GM21529 (cell line): ENCODE measurements around the gene SOX11.

Source experiments
- ATAC-seq: cut with Tn5 transposase; IDR thresholded peaks from one replicate; pipeline ENCODE4 v1.9.1; 2021; ENCODE audit not compliant: unreplicated experiment

The SOX11 gene

DNA sequence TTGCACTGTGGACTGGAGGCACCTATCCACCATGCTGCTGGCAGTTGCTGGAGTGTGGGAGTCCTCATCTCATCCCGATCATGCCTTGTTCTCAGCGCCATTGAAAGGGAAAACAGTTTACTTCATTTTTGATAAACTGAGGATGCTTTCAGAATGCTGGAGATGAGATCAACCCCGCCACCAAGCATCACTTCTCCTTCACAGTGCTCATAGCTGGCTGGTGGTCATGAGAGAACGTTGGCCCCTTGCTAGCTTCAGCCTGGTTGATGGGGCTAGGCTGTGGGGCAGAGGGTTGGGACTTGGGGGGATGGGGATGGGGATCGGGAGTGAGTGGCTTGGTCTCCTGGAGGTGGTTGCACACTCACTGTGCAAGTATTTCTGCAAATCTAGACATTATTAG lies 30.1 kb downstream of the SOX11 start:
- ATAC-seq, result no peak

DNA sequence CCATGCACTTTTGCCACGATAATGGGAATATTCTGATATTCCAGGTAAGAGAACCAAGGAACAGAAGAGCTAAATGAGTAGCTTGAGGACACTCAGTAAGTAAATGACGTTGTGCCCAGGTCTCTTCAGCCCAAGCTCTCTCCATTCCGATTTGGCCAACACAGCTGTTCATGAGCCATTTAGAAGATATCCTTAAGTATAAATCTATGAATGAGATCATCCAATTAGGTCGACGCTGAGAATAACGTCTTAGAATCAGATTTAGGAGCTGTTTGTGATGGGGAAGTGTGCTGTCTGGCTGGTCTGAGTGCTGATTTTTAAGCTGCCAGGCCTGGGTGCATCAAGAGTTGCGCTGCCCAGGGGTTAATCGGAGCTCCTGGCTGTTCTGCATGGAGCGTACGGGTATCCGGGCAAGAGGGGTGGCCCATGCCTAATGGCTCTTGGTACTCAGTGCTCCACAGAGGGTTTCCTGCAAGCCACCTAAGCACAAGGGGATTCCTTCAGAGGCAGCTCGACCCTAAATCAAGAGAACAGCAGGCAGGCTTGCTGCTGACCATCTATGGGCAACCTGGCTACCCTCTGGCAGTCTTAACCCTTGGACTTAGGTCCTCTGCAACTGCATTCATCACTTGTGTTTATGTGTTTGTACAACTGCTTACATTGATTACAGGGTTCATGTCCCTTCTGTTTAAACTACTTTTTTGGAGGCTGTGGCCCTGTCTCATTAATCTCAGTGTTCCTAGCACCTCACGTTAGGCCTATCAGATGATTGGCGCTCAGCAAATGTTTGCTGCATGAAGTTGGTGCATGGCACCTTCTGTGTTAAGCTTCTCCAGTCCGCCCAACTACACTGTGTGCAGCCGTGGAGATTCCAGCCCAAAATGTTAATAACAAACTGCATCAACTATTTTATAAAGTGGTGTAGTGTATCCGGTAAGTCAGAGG lies 31.9 kb downstream of the SOX11 start:
- ATAC-seq, result no peak

DNA sequence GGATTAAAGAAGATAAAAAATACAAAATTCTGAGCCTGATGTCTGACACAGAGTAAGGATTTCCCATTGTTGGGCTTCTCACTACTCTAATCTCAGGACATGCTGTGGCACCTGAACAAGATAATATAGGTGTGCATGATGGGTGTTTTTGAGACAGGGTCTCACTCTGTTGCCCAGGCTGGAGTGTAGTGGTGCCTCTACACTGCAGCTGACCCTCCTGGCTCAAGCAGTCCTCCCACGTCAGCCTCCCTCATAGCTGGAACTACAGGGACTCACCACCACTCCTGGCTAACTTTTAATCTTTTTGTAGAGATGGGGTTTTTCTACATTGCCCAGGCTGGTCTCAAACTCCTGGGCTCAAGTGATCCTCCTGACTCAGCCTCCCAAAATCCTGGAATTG lies 32.9 kb downstream of the SOX11 start:
- no peak for ATAC-seq

DNA sequence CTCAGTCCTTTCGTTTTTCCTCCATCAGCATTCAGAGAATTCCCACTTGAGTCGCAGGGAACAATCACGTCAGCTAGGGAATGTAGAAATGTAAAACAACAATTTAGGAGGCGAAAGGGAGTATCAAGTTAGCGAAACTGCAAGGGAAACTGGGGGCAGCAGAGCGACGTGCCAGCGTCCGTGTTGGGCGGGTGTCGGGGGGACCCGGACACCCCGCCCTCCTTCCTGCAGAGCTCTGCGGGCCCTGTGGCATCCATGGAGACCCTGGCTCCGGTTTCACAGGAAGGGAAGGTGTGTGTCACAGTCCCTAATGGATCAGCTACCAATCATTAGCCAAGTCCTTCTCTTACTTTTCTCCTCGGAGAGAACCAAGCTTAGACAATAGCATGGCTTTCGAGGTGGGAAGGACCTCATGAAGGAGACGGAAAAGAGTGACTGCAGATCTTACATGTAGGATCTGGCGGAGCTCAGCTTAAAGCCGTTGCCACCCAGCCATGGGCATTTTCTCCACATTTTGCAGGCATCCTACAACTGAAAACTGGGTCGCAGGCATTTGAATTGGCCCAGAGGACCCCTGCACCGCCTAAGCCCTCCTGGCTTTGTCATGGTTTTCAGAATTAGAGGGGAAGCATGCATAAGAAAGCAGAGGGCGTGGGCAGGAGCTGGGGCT lies 33.7 kb downstream of the SOX11 start:
- ATAC-seq, result no peak

DNA sequence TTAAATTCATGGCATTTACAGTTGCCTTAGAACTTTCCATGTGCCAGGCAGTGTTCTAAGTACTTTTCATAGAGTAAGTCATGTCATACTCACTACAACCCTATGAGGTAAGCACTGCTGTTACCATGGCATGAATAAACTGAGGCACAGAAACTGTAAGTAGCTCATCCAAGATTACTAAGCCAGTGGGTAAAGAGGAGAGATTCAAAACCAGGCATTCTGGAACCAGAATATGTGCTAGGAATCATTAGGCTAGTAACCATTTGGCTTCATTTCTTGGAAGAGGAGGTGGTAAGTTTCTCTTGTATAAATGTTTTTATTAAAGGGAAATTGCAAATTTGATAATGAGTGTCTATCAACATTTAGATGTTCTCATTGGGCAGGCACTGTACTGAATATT lies 35.1 kb downstream of the SOX11 start:
- no peak for ATAC-seq

DNA sequence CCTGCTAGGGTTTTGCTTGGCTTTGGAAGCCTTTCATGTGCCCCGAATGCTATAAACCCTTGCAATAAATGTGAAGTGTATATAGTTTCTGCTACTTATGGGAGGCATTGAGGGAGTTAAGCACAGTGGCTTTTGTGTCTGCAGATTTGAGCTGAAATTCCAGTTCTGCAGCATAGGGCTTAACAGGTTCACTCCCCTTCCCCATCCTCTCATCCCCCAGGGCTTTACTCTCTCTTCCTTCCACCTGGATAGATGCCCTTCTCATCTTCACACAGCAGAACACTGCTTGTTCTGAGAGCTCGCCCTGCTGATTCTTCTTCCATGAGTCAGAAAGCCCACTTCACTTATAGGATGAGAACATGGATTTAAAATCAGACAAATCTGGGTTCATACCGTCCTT lies 37.2 kb downstream of the SOX11 start:
- no peak for ATAC-seq

DNA sequence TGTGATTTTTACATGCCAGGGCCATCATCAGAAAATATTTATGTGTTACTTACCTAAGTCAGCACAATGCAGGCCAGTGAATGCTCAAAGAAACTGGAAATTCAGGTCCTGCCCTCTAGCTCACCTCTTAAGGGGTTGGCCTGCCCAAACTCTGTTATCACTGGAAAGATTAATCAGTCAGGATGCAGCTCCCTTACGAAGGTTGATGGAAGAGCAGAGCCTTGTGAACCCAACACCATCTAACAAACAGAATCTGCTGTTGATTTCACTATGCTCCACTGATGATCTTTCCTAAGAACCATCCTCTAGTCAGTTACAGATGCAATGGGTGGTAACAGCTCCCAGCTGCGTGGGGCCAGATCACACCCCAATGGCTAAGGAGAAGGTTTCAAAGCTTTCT lies 38.2 kb downstream of the SOX11 start:
- ATAC-seq, result no peak

DNA sequence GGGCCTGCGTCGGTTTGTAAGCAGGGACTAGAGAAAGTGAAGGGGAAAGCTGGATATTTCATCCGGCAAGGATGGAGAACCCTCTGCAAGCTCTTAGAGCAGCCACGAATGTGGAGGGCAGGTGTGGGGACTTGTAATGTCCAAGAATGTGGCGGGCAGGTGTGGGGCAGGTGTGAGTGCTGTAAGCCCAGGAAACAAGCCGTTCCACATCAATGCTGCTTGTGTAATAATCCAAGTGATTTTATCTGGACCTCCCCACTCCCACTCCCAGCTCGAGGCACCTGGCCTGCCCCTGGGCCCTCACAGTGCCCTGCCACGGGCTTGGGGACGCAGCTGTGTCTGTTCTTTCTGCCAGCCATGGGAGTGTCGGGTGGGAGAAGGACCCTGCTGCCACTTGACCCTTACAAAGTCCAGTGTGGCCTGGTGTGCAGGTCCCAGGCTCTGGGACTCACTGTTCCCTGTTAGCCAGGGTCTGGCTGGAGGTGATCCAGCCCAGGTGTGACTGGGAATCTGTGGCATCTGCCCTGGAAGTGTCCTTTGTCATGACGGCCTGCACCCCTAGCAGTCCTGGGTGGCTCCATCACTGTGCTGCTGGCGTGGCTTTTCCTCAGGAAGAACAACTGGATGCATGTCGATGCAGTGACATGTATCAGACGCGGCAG lies 42.8 kb downstream of the SOX11 start:
- ATAC-seq, result no peak

DNA sequence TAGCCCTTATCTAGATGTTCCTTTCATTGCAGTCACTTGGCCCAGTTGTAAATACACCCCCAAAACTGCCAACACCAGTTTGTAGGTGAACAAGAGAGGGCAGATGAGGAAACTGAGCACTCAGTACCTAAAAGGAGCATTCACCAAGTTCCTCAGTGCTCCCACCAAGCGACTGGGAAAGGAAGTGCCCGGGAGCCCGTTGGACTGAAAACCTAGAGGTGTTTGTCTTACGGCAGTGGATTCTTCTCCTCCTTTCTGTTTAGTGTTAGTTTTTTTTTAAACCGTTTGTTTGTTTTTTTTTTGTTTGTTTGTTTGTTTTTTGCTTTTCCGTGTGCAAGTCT lies 43.3 kb downstream of the SOX11 start:
- ATAC-seq, result no peak

DNA sequence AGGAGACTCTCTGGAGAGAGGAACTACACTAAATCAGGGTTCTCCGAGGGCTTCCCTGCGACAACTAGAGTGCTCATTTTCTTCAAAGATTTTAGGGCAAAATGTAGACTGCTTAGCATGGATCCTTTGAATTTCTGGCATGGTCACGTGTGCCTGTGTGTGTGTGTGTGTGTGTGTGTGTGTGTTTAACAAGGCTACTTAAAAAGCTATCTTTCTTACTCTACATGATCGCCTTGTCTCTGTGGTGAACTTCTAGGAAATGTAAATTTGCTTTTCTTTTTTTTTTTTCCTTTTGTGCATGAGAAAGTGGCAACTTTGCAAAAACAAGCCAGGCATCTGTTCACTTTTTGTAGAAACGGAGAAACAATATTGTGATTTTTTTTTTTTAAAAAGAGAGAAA lies 43.9 kb downstream of the SOX11 start:
- no peak for ATAC-seq

DNA sequence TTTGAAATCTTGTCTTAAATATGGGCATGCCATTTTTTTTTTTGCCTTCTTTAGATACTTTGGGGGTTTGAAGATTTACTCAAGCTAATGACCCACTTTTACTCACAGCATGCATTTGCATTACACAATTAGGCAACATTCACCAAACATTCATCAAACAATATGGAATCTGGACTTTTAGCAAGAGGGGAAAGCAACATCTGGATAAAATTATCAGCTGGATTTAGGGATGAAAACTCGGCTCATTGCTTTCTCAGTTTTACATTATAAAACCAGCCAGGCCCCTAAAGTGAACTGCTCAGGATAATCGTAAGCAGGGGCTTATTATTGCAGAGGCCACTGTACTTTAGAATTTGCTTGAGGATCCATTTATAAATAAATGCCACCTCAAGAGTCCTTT lies 44.7 kb downstream of the SOX11 start:
- no peak for ATAC-seq

DNA sequence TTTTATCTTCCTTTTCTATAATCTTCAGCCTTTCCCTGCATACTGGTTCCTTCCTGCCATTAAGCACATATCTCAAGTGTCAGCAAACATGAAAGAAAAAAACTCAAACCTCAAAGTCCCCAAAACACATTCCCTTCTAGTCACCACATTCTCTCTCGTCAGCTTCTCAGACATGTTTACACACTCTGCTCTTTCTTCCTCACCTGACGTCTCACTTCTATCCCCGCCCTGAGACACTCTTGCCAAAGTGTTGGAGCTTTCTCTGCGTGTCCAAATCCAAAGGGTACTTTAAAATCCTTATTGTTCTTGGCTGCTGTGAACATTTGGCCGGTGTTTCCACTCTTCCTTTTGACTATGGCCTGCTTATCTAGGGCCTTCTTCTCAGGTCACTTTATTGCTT lies 47.9 kb downstream of the SOX11 start:
- ATAC-seq, result no peak

DNA sequence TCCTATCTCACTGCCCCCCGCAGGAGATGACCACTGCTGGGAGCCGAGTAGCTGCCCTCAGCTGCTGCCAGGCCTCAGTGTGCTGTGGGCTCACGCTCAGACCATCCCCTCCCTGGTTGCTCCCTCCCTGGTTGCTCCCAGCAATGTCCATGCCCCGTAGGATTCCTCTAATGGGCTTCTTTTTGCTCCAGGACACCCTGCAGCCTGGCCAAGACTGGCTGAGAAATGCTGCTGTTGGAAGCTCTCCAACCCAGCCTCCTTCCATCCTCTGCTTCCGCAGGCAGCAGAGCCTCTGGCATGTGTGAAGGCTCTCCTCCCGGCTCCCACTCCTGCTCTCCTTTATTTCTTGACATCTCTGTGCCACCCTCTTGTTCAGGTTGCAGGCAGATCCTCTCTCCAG lies 48.6 kb downstream of the SOX11 start:
- no peak for ATAC-seq

DNA sequence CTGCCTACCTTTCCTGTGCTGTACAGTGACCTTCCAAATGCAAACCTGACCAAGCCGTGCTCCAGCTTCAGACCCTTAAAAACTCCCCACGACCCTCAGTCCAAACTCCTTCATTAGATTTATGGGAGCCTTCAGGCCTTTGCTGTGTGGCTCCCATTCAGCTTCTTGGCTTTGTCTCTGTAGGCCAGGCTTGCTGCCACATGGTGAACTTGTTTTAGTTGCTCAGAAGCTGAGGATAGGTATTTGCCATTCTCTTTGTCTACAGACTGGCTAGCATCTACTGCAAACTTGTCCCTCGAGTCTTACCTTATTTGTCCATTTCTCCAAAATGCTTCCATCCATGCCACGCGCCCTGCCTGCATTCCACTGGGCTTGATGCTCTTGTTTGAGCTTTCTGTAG lies 49.1 kb downstream of the SOX11 start:
- no peak for ATAC-seq

DNA sequence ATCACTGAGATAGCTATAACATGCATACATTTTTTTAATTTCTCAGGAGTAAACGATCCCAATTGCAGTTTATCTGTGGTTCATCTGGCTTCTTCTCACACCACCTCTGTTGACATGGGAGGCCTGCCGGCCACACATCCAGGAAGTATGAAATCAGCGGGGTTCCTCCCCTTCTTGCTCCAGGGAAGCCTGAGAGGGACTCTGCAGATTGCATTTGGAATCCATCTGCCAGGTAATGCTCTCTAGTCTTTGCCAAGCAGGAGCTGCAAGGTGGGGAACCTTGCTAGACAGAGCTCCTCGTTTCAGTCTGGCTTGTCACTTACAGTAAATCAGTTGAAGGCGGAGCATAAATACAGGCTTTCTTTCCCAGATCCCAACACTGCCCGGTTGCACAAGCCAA lies 49.9 kb downstream of the SOX11 start:
- ATAC-seq, result no peak

DNA sequence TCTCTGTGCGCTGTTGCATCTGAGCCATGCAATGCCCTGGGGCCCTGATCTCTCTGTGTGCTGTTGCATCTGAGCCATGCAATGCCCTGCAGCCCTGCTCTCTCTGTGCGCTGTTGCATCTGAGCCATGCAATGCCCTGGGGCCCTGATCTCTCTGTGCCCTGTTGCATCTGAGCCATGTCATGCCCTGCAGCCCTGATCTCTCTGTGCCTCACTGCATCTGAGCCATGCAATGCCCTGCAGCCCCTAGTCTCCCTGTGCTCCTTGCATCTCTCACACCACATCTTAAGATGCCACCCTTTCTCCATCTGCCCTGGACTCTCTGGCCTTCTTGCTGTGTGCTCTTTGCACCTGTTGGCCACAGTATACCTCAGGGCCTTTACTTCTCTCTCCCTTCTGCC lies 56.2 kb downstream of the SOX11 start:
- no peak for ATAC-seq

DNA sequence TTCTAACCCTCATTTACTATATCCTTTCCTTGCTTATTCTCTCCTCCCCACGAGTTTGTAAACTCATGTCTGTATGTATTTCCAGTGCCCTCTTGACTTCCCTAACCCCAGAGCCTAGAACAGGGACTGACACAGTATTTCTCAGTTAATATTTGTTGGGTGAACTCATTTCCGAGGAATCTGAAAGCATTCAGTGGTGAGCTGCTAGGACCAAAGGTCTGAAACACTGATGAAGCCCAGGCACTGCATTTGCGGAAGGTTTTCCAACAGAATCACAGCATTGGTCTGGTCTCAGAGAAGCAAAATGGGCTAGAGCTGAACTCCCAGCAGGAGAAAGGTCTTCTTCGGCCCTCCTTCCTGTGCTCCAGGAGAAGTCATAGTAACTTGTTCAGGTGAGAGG lies 56.8 kb downstream of the SOX11 start:
- no peak for ATAC-seq

DNA sequence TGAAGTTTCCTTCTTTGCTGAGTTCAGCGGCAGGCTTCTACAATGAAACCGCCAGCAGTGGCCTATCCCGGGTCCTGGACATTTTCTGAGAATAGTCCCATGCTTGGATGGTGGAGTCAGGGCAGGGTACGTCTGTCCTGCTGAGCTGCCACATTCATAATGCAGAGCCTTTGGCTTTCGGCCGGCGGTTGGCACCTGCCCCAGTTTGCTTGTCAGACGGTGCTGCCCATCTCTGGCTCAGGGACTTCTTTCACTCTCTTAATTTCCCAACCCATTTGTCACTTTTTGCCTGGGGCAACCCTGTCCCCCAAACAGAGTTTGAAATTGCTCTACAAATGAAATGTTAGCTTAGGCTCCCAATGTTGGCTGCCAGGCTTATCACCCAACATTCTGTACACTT lies 57.2 kb downstream of the SOX11 start:
- no peak for ATAC-seq
